ENCODE measurements around the gene YPEL1.

YPEL1 gene

GRCh38 chr22:21652010-21652546 lies 83.5 kb downstream of the YPEL1 start:
- DNase-seq = peak; percentile 89 to 95 (median 91)

GRCh38 chr22:21651521-21652009 lies 84.0 kb downstream of the YPEL1 start:
- DNase-seq = peak in 2 of 4 experiments; percentile 5 to 12

- DNase-seq = no peak
These were observed 84.6 kb downstream of the YPEL1 start for GRCh38 chr22:21650823-21651520.

- no peak for DNase-seq
These were observed 85.3 kb downstream of the YPEL1 start for GRCh38 chr22:21650280-21650679.
